Upper lobe of right lung (tissue), 1 donor: ENCODE results near the gene JUND. TPM values are rescaled to one million over a fixed set of nuclear protein-coding genes. Genes with fewer than 3 reads are reported as not detected.

Source experiments
- ATAC-seq: fragments of 200-7000 bp; cut with Tn5 transposase; one replicate; pipeline ENCODE4 v1.9.1; 2020; ENCODE audit warnings: mild to moderate bottlenecking, moderate library complexity
- DNase-seq: peaks from one replicate; pipeline ENCODE4 v3.0.0-alpha.2; 2020
- H3K27ac ChIP-seq: fragments of 200-600 bp; one replicate; pipeline ENCODE4 v1.8.0; 2022
- H3K27me3 ChIP-seq: fragments of 200-600 bp; one replicate; pipeline ENCODE4 v1.8.0; 2022; ENCODE audit warnings: mild to moderate bottlenecking
- H3K36me3 ChIP-seq: fragments of 200-600 bp; one replicate; pipeline ENCODE4 v1.8.0; 2022
- H3K4me1 ChIP-seq: fragments of 200-600 bp; one replicate; pipeline ENCODE4 v1.8.0; 2022
- H3K4me3 ChIP-seq: fragments of 200-600 bp; one replicate; pipeline ENCODE4 v1.8.0; 2022; ENCODE audit warnings: mild to moderate bottlenecking
- H3K9me3 ChIP-seq: fragments of 200-600 bp; one replicate; pipeline ENCODE4 v1.8.0; 2022
- intact Hi-C: fragments of 100-400 bp; cut with DNase I; formaldehyde crosslinking; loops from one replicate; pipeline ENCODE4 v1.11.0; 2022
- total RNA-seq: library from RNA; stranded (reverse); fragmentation: NEBNext Ultra II Directional; extraction: Animal tissue kit (Norgen Biotek cat#: 25700); gene quantifications from one replicate; pipeline ENCODE4 v1.2.1, GENCODE V29; 2021
- TF ChIP-seq, protein P1 (sequence below): fragments of 200-600 bp; IDR thresholded peaks from one replicate; pipeline ENCODE4 v1.8.0; 2022; ENCODE audit warnings: antibody characterized with exemption
- donor health status: DM: no; HTN: yes; CAD: no; lungs with severe emphysema.

JUND gene
- total RNA-seq, 1 donor from 2014 or later = 204 TPM

DNA sequence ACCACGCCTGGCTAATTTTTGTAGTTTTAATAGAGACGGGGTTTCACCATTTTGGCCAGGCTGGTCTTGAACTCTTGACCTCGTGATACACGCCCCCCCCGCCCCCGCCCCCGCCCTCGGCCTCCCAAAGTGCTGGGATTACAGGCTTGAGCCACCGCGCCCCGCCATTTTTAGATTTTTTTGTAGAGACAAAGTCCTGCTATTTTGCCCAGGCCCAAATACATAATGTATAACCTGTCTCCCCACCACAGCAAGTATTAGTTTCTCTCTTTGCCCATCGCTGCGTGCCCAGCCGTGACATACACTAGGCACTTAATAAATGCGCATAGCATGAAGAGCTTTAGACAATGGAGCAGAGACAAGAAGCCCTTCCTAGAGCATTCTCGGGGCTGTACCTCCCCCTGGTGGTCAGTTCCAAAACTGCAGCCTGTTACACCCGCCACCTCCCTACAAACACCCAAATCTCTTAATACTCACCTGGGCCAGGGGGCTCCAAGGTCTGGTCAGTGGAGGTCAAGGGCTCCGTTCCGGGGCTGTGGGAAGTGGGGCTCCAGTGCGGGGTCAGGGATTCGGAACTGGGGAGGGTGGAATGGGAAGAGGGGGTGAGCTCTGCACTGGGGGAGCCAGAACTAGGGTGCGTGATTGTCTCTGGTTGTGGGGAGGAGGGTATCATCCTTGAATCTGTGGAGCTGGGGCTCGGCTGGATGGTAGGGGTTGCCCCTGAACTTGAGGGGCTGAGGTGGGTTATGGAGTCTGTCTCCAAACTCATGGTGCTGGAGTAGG lies 29.6 kb downstream of the JUND start:
- H3K9me3 ChIP-seq = no peaks in the 10 kb centered on the region
- H3K4me1 ChIP-seq = no peaks in the 10 kb centered on the region
- TF ChIP-seq, protein P1, sequence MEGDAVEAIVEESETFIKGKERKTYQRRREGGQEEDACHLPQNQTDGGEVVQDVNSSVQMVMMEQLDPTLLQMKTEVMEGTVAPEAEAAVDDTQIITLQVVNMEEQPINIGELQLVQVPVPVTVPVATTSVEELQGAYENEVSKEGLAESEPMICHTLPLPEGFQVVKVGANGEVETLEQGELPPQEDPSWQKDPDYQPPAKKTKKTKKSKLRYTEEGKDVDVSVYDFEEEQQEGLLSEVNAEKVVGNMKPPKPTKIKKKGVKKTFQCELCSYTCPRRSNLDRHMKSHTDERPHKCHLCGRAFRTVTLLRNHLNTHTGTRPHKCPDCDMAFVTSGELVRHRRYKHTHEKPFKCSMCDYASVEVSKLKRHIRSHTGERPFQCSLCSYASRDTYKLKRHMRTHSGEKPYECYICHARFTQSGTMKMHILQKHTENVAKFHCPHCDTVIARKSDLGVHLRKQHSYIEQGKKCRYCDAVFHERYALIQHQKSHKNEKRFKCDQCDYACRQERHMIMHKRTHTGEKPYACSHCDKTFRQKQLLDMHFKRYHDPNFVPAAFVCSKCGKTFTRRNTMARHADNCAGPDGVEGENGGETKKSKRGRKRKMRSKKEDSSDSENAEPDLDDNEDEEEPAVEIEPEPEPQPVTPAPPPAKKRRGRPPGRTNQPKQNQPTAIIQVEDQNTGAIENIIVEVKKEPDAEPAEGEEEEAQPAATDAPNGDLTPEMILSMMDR = peak; percentile 90
- intact Hi-C loops = loop anchor here (10.0 kb wide), 1 partner anchor 47 kb away; the partner anchor contains the start of gene RAB3A
- peak; percentile 76 for ATAC-seq
- peak; percentile 78 for DNase-seq
- H3K27ac ChIP-seq = no peak overlapping the region
- no peaks in the 10 kb centered on the region for H3K27me3 ChIP-seq
- no peaks in the 10 kb centered on the region for H3K36me3 ChIP-seq
- H3K4me3 ChIP-seq = no peak overlapping the region

DNA sequence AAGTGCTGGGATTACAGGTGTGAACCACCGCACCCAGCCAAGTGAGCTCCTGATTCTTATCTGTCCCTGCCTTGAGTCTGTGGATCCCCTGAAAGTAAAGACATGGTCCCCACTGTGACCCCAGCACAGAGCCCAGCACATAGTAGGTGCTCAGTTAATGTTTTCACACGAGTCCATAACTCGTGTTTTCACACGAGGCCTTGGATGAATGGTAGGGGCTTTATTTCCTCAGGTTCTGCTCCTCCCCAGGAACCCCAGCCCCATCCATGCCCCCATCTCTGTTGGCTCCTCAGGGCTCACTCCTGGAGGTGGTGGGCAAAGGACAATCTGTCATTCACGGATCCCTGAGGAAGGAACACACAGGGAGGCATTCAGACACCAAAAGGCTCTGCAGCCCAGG lies 31.6 kb downstream of the JUND start:
- Histone ChIP-seq H3K27me3 (no peaks in the 10 kb centered on the region), H3K9me3 (no peaks in the 10 kb centered on the region), H3K36me3 (no peaks in the 10 kb centered on the region), H3K27ac (no peak overlapping the region), H3K4me1 (no peaks in the 10 kb centered on the region), H3K4me3 (no peak overlapping the region)
- DNase-seq = no peak
- no peak for ATAC-seq
- TF ChIP-seq, protein P1 = no peak
- intact Hi-C loops = loop anchor here (10.0 kb wide), 1 partner anchor 45 kb away; the partner anchor contains the start of gene RAB3A

DNA sequence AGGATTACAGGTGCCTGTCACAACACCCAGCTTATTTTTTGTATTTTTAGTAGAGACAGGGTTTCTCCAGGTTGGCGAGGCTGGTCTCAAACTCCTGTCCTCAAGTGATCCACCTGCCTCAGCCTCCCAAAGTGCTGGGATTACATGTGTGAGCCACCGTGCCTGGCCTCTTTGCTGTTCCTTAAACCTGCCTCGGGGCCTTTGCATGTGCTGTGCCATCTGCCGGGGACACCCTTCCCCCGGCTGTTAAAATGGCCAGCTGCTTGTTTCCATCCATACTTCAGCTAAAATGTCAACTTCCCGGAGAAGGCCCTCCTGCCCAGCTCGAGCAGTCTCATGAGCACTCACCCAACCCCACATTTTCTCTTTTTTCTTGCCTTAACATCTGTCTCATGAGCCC lies 36.1 kb downstream of the JUND start:
- intact Hi-C loops = no loop called here
- TF ChIP-seq, protein P1 = no peak
- Histone ChIP-seq H3K27me3 (no peaks in the 10 kb centered on the region), H3K4me1 (no peaks in the 10 kb centered on the region), H3K27ac (no peak overlapping the region), H3K36me3 (no peaks in the 10 kb centered on the region), H3K4me3 (no peak overlapping the region), H3K9me3 (no peaks in the 10 kb centered on the region)
- no peak for DNase-seq
- no peak for ATAC-seq

DNA sequence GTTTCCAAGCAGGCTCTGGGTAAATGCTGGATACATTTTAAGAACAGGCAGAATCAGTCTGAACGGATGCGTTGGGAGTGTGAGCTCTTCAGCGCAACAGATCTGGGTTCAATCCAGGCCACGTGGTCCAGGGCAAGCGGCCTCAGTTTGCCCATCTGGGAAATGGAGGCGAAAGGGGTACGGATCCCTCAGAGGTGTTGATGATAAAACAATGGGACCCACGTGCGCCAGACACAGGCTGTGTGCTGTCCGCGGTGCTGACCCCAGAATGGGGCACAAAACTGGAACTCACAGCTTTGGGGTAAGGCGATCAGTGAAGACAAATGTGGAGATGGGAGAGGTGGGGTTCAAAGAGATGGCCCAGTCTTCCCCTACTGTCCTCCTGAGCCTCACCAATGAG lies 42.1 kb downstream of the JUND start:
- no peak for ATAC-seq
- Histone ChIP-seq H3K4me1 (no peaks in the 10 kb centered on the region), H3K36me3 (no peaks in the 10 kb centered on the region), H3K9me3 (no peaks in the 10 kb centered on the region), H3K27ac (no peak overlapping the region), H3K4me3 (no peak overlapping the region), H3K27me3 (peaks cover 9% of the 10 kb centered on the region)
- TF ChIP-seq, protein P1 = no peak
- DNase-seq = no peak
- intact Hi-C loops = no loop called here

DNA sequence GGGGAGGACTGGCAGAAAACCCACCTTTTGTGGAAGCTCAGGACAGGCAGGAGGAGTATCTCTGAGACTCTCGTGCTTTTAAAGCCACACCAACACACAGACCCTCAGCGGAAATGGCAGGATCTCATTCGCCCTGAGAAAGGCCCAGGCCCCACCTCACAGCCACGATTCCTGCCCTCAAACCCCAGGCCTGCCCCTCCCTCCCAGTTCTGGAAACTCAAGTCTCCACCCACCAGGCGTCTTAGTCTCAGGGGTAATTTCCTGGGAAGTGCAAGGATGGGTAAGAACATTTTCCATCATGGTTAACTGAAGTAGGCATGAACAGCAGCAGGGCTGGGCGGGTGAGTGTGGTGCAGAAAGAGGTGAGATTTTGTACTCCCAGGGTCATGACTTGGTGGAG lies 47.2 kb downstream of the JUND start:
- H3K4me3 ChIP-seq = no peak overlapping the region
- no peak overlapping the region for H3K27ac ChIP-seq
- intact Hi-C loops = no loop called here
- H3K36me3 ChIP-seq = no peaks in the 10 kb centered on the region
- H3K27me3 ChIP-seq = peaks cover 28% of the 10 kb centered on the region
- H3K4me1 ChIP-seq = peaks cover 5% of the 10 kb centered on the region
- ATAC-seq (no peak), DNase-seq (no peak)
- no peaks in the 10 kb centered on the region for H3K9me3 ChIP-seq
- TF ChIP-seq, protein P1 = no peak
